K562 (cell line): ENCODE data around the gene KMT2E. TPM values are rescaled to one million over a fixed set of nuclear protein-coding genes. Genes with fewer than 3 reads are reported as not detected.

Source experiments
- CLOCK ChIP-seq: fragments of 250-450 bp; sonication (Bioruptor Pico); IDR thresholded peaks from 2 replicates; pipeline ENCODE4 v1.4.0; 2020; ENCODE audit warnings: mild to moderate bottlenecking, moderate library complexity, borderline replicate concordance
- CSDE1 ChIP-seq, 2 experiments: fragments of 450-650 bp; IDR thresholded peaks; 2 replicates each; pipeline ENCODE4 v1.6.1; 2016; ENCODE audit warnings: mild to moderate bottlenecking in 1 of 2
- CXXC5 ChIP-seq: fragments of 250-450 bp; sonication (Bioruptor Pico); IDR thresholded peaks from 2 replicates; pipeline ENCODE4 v1.8.0; 2022; ENCODE audit warnings: inconsistent platforms, mild to moderate bottlenecking, moderate library complexity
- FOXJ2 ChIP-seq: fragments of 200-800 bp; sonication (Bioruptor generic); IDR thresholded peaks from 2 replicates; pipeline ENCODE4 v1.6.1; 2016; ENCODE audit warnings: missing genetic modification characterization, missing compliant biosample characterization
- GATA2 ChIP-seq: sonication (generic); formaldehyde crosslinking; IDR thresholded peaks from 2 replicates; pipeline ENCODE4 v1.4.0; 2020; ENCODE audit warnings: mild to moderate bottlenecking, missing genetic modification reagents
- KAT2B ChIP-seq: IDR thresholded peaks from one replicate; pipeline ENCODE4 v1.6.1; 2012; ENCODE audit warnings: low read depth, mild to moderate bottlenecking, control low read depth, inconsistent platforms, low read length, moderate library complexity
- REST ChIP-seq, 2 experiments: fragments of 450-650 bp; formaldehyde crosslinking in 1 of 2; IDR thresholded peaks; 2 replicates each; pipeline versions ENCODE4 v1.4.0 to v1.6.1; 2014 to 2020; ENCODE audit warnings: mild to moderate bottlenecking in 2 of 2, borderline replicate concordance in 1 of 2, low read depth in 1 of 2
- SOX6 ChIP-seq: fragments of 450-650 bp; IDR thresholded peaks from 2 replicates; pipeline ENCODE4 v1.6.1; 2014; ENCODE audit warnings: mild to moderate bottlenecking
- STAT6 ChIP-seq: sonication (generic); formaldehyde crosslinking; IDR thresholded peaks from 2 replicates; pipeline ENCODE4 v1.8.1; 2023; ENCODE audit warnings: mild to moderate bottlenecking, missing genetic modification reagents
- XRCC5 ChIP-seq: fragments of 200-400 bp; formaldehyde crosslinking; IDR thresholded peaks from 2 replicates; pipeline ENCODE4 v1.6.1; 2017; ENCODE audit warnings: low read depth, mild to moderate bottlenecking, low read length
- ZC3H8 ChIP-seq: fragments of 450-650 bp; IDR thresholded peaks from 2 replicates; pipeline ENCODE4 v1.6.1; 2017
- ZNF140 ChIP-seq: fragments of 250-450 bp; sonication (Bioruptor Pico); IDR thresholded peaks from 2 replicates; pipeline ENCODE4 v1.8.0; 2021; ENCODE audit warnings: moderate library complexity, mild to moderate bottlenecking, inconsistent platforms
- ZNF449 ChIP-seq: fragments of 250-450 bp; sonication (Bioruptor Pico); IDR thresholded peaks from 2 replicates; pipeline ENCODE4 v1.8.0; 2022; ENCODE audit warnings: moderate library complexity, mild to moderate bottlenecking, inconsistent platforms
- ZNF785 ChIP-seq: fragments of 250-450 bp; sonication (Bioruptor Pico); IDR thresholded peaks from 2 replicates; pipeline ENCODE4 v1.4.0; 2020; ENCODE audit warnings: mild to moderate bottlenecking
- polyA plus RNA-seq, 8 experiments: library from polyadenylated mRNA; depleted of rRNA in 4 of 8; stranded (reverse) in 5 of 8; unstranded in 3 of 8; fragments of >200 nt; fragmentation: Nextera tagmentation in 2 of 8; fragmentation: Illumina TruSeq in 1 of 8; extraction: Ambion mirVana in 2 of 8; extraction: Trizol in 1 of 8; gene quantifications; 2 replicates each; pipeline versions ENCODE4 v1.2.1 to v1.2.3, GENCODE V29; 2011 to 2014; ENCODE audit warnings: inconsistent platforms in 1 of 8, missing spikeins in 1 of 8
- total RNA-seq, 7 experiments: library from RNA; depleted of rRNA in 6 of 7; stranded (reverse); fragments of >200 nt in 6 of 7; fragmentation: Illumina TruSeq in 2 of 7; extraction: Trizol in 2 of 7; gene quantifications; 2 replicates each; pipeline versions ENCODE4 v1.2.1 to v1.2.3, GENCODE V29; 2011 to 2021; ENCODE audit warnings: low replicate concordance in 1 of 7

KMT2E gene
- total and polyA plus RNA-seq, 9 of the 15 experiments (the other 6 are each of a cell fraction or from before 2014, with no cell fraction given), result 8.9 to 55.3 (median 38.1) TPM

GRCh38 chr7:104967088-104967487, 46.9 kb upstream of the KMT2E start (continued):
- no peak for TF ChIP-seq REST (IDR thresholded peaks at IDR 0.05; ENCODE audit: borderline replicate concordance)
- no peak for TF ChIP-seq REST (CRISPR knock-in tag; IDR thresholded peaks at IDR 0.05; ENCODE audit: low read depth)
- TF ChIP-seq CSDE1 (IDR thresholded peaks at IDR 0.05), result no peak
- no peak for TF ChIP-seq XRCC5
- TF ChIP-seq STAT6 (CRISPR knock-in tag), result no peak
- peak; percentile 86 for TF ChIP-seq SOX6
- TF ChIP-seq ZNF449 (CRISPR knock-in tag), result no peak
- TF ChIP-seq GATA2 (CRISPR knock-in tag), result peak; percentile 88
- no peak for TF ChIP-seq FOXJ2 (tag)
- TF ChIP-seq KAT2B, result no peak
- no peak for TF ChIP-seq ZNF785 (CRISPR knock-in tag)
- no peak for TF ChIP-seq CLOCK (CRISPR knock-in tag)
- TF ChIP-seq CXXC5, result peak; percentile 39
- no peak for TF ChIP-seq ZNF140 (CRISPR knock-in tag)
- no peak for TF ChIP-seq ZC3H8
